GM23248 (cell line): ENCODE data around the gene CCNE1. TPM values are rescaled to one million over a fixed set of nuclear protein-coding genes. Genes with fewer than 3 reads are reported as not detected.

Experiments used
- DNase-seq: peaks from one replicate; pipeline ENCODE4 v3.0.0-alpha.2; 2015
- H2AFZ ChIP-seq: fragments of 200-600 bp; sonication (generic); 2 replicates; pipeline ENCODE4 v1.6.1; 2016; ENCODE audit warnings: antibody characterized with exemption
- H3F3A ChIP-seq: fragments of 200-600 bp; sonication (generic); 2 replicates; pipeline ENCODE4 v1.6.1; 2016; ENCODE audit warnings: mild to moderate bottlenecking, antibody characterized with exemption, mixed run types; ENCODE audit not compliant: insufficient read depth
- H3K27ac ChIP-seq: fragments of 200-600 bp; sonication (generic); 2 replicates; pipeline ENCODE4 v1.5.1; 2016; ENCODE audit warnings: mild to moderate bottlenecking
- H3K27me3 ChIP-seq: fragments of 200-600 bp; sonication (generic); replicated peaks from 2 replicates; pipeline ENCODE4 v1.6.1; 2016; ENCODE audit warnings: mild to moderate bottlenecking; ENCODE audit not compliant: insufficient read depth
- H3K36me3 ChIP-seq: fragments of 200-600 bp; sonication (generic); 2 replicates; pipeline ENCODE4 v1.6.1; 2016; ENCODE audit warnings: low read depth, mild to moderate bottlenecking
- H3K4me1 ChIP-seq: fragments of 200-600 bp; sonication (generic); 2 replicates; pipeline ENCODE4 v1.6.1; 2016; ENCODE audit warnings: mild to moderate bottlenecking; ENCODE audit not compliant: insufficient read depth
- H3K4me2 ChIP-seq: fragments of 200-600 bp; sonication (generic); one replicate; pipeline ENCODE4 v1.6.1; 2016; ENCODE audit warnings: mild to moderate bottlenecking; ENCODE audit not compliant: unreplicated experiment
- H3K4me3 ChIP-seq: fragments of 200-600 bp; sonication (generic); 2 replicates; pipeline ENCODE4 v1.5.1; 2016; ENCODE audit warnings: mild to moderate bottlenecking
- H3K79me2 ChIP-seq: fragments of 200-600 bp; sonication (generic); 2 replicates; pipeline ENCODE4 v1.6.1; 2016; ENCODE audit warnings: mild to moderate bottlenecking; ENCODE audit not compliant: insufficient read depth
- H3K9ac ChIP-seq: fragments of 200-600 bp; sonication (generic); 2 replicates; pipeline ENCODE4 v1.6.1; 2016; ENCODE audit warnings: mild to moderate bottlenecking
- H3K9me2 ChIP-seq: fragments of 200-600 bp; sonication (generic); 2 replicates; pipeline ENCODE4 v1.6.1; 2016; ENCODE audit warnings: mixed run types, mild to moderate bottlenecking, moderate library complexity; ENCODE audit not compliant: insufficient read depth
- H3K9me3 ChIP-seq: fragments of 200-600 bp; sonication (generic); one replicate; pipeline ENCODE4 v1.6.1; 2017; ENCODE audit warnings: low read depth
- H4K20me1 ChIP-seq: fragments of 200-600 bp; sonication (generic); 2 replicates; pipeline ENCODE4 v1.6.0; 2016; ENCODE audit not compliant: insufficient read depth
- EZH2 ChIP-seq: fragments of 200-600 bp; sonication (generic); IDR thresholded peaks from 2 replicates; pipeline ENCODE4 v1.6.1; 2018; ENCODE audit warnings: antibody characterized with exemption, mild to moderate bottlenecking; ENCODE audit not compliant: insufficient read depth, poor library complexity, severe bottlenecking
- EZH2phosphoT487 ChIP-seq: fragments of 200-600 bp; sonication (generic); IDR thresholded peaks from 2 replicates; pipeline ENCODE4 v1.6.1; 2018; ENCODE audit warnings: antibody characterized with exemption, moderate library complexity, mild to moderate bottlenecking, low read depth; ENCODE audit not compliant: insufficient read depth
- WGBS, 2 experiments: methylation state at CpG; one replicate each; pipeline ENCODE4 v1.1.6; 2015 to 2017; ENCODE audit warnings: low lambda C conversion rate in 2 of 2, low coverage in 1 of 2; ENCODE audit errors: missing lambda C conversion rate in 2 of 2; 5-methylcytosine and 5-hydroxymethylcytosine counted together
- in situ Hi-C: fragments of 300-500 bp; cut with MboI; formaldehyde crosslinking; loops from 2 replicates; pipeline ENCODE4 v1.15.0; 2020
- polyA plus RNA-seq: library from polyadenylated mRNA; unstranded; fragments of >200 nt; fragmentation: Nextera tagmentation; extraction: Ambion mirVana; gene quantifications from 2 replicates; pipeline ENCODE4 v1.2.1, GENCODE V29; 2016
- total RNA-seq: library from RNA; depleted of rRNA; stranded (reverse); fragments of >200 nt; shearing (Covaris generic); gene quantifications from 2 replicates; pipeline ENCODE4 v1.2.3, GENCODE V29; 2014

CCNE1 gene
- total and polyA plus RNA-seq, 2 experiments from 2014 or later, result 5.1 to 6.5 TPM

GRCh38 chr19:29771708-29772414 lies 39.9 kb upstream of the CCNE1 start:
- Histone ChIP-seq H3K79me2 (no peaks in the 10 kb centered on the region), H3K9me2 (no peaks in the 10 kb centered on the region), H3K9me3 (no peaks in the 10 kb centered on the region), H2AFZ (no peak overlapping the region), H3F3A (no peaks in the 10 kb centered on the region), H3K4me2 (no peak overlapping the region), H3K27me3 (no peaks in the 10 kb centered on the region), H4K20me1 (no peaks in the 10 kb centered on the region), H3K4me1 (no peaks in the 10 kb centered on the region), H3K36me3 (no peaks in the 10 kb centered on the region), H3K4me3 (no peak overlapping the region), H3K9ac (no peak overlapping the region), H3K27ac (no peak overlapping the region)
- 12 to 16% methylated on average over 14 of the region's 14 CpGs for WGBS, 2 experiments
- in situ Hi-C loops, result loop anchor here (25.0 kb wide), 2 partner anchors 90 to 890 kb away; no protein-coding TSS in a partner anchor
- no peak for TF ChIP-seq EZH2
- no peak for TF ChIP-seq EZH2phosphoT487
- peak; percentile 81 for DNase-seq

DNA sequence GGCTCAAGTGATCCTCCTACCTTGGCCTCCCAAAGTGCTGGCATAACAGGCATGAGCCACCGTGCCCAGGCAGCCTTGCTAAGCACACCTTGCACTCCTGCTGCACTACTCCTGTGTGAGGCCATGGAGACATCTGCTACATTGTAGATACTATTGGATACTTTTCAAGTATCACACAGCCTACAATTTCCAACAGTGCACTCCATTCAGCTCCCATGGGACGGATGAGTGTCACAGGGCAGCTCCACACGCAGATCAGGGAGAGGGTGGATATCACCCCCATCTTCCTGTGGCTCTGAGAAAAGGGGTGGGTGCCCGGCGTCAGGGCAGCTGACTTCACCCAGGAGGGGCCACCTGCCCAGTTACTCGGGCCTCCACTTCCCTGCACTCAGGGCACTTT lies 39.1 kb upstream of the CCNE1 start:
- in situ Hi-C loops, result loop anchor here (25.0 kb wide), 2 partner anchors 90 to 890 kb away; no protein-coding TSS in a partner anchor
- no peaks in the 10 kb centered on the region for H3K36me3 ChIP-seq
- no peaks in the 10 kb centered on the region for H3F3A ChIP-seq
- H3K9me2 ChIP-seq, result no peaks in the 10 kb centered on the region
- no peak overlapping the region for H3K4me2 ChIP-seq
- TF ChIP-seq EZH2, result no peak
- TF ChIP-seq EZH2phosphoT487, result no peak
- no peak for DNase-seq
- no peak overlapping the region for H3K4me3 ChIP-seq
- no peak overlapping the region for H3K9ac ChIP-seq
- no peaks in the 10 kb centered on the region for H4K20me1 ChIP-seq
- H3K79me2 ChIP-seq, result no peaks in the 10 kb centered on the region
- no peak overlapping the region for H3K27ac ChIP-seq
- H3K27me3 ChIP-seq, result no peaks in the 10 kb centered on the region
- no peak overlapping the region for H2AFZ ChIP-seq
- H3K4me1 ChIP-seq, result no peaks in the 10 kb centered on the region
- H3K9me3 ChIP-seq, result no peaks in the 10 kb centered on the region
- 51 to 56% methylated on average over 6 of the region's 6 CpGs for WGBS, 2 experiments

DNA sequence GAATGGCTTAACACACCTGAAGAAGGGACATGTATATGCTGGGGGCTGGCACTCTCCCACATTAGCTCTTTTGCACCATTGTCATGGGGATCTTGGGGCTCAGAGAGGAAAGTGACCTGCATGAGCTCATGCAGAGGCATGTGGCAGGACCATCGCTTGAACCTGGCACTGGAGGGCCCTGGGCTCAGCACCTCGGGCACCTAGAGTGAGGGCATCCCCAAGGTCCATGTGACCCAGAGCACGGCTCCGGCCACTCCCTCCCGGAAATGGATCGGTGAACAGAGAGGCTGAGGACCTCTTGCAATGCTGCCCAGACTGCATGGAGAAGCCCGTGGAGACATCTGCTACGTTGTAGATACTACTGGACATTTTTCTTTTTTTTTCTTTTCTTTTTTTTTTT lies 38.6 kb upstream of the CCNE1 start:
- H3K36me3 ChIP-seq, result no peaks in the 10 kb centered on the region
- no peaks in the 10 kb centered on the region for H3K9me3 ChIP-seq
- no peaks in the 10 kb centered on the region for H3K4me1 ChIP-seq
- TF ChIP-seq EZH2 (no peak), EZH2phosphoT487 (no peak)
- no peak overlapping the region for H3K4me3 ChIP-seq
- H3K4me2 ChIP-seq, result no peak overlapping the region
- DNase-seq, result no peak
- no peak overlapping the region for H2AFZ ChIP-seq
- WGBS, 2 experiments, result 75 to 82% methylated on average over 8 of the region's 8 CpGs
- in situ Hi-C loops, result loop anchor here (25.0 kb wide), 2 partner anchors 89 to 889 kb away; no protein-coding TSS in a partner anchor
- no peaks in the 10 kb centered on the region for H3K27me3 ChIP-seq
- no peaks in the 10 kb centered on the region for H3K79me2 ChIP-seq
- no peaks in the 10 kb centered on the region for H3F3A ChIP-seq
- H4K20me1 ChIP-seq, result no peaks in the 10 kb centered on the region
- H3K27ac ChIP-seq, result no peak overlapping the region
- H3K9ac ChIP-seq, result no peak overlapping the region
- H3K9me2 ChIP-seq, result no peaks in the 10 kb centered on the region

DNA sequence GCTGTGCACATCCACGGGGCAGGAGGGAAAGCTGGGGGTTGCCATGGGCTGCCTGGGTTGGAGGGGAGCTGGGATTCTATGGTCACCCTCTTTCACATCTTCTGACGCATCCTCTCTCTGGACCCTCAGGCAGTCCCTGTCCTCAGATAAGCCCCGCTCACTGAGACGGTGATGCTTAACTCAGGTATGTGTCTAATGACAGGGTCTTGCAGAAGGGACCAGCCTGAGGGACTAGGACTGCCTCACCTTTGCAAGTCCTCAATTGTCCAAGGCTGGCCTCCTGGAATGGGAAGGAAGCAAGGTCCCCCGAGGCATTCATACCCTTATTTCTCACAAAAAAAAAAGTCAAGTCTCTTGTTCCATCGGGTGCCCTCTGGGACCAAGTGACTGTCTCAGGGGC lies 37.7 kb upstream of the CCNE1 start:
- H3K4me3 ChIP-seq, result no peak overlapping the region
- no peaks in the 10 kb centered on the region for H3K27me3 ChIP-seq
- no peaks in the 10 kb centered on the region for H4K20me1 ChIP-seq
- no peak overlapping the region for H3K9ac ChIP-seq
- TF ChIP-seq EZH2 (no peak), EZH2phosphoT487 (no peak)
- H2AFZ ChIP-seq, result no peak overlapping the region
- H3K4me1 ChIP-seq, result no peaks in the 10 kb centered on the region
- DNase-seq, result no peak
- no peak overlapping the region for H3K4me2 ChIP-seq
- no peaks in the 10 kb centered on the region for H3F3A ChIP-seq
- no peaks in the 10 kb centered on the region for H3K9me3 ChIP-seq
- 70 to 75% methylated on average over 6 of the region's 6 CpGs for WGBS, 2 experiments
- in situ Hi-C loops, result loop anchor here (25.0 kb wide), 2 partner anchors 88 to 888 kb away; no protein-coding TSS in a partner anchor
- no peaks in the 10 kb centered on the region for H3K9me2 ChIP-seq
- H3K27ac ChIP-seq, result no peak overlapping the region
- no peaks in the 10 kb centered on the region for H3K36me3 ChIP-seq
- H3K79me2 ChIP-seq, result no peaks in the 10 kb centered on the region
